Large intestine (tissue), 3 donors: ENCODE measurements around the gene TSPAN19. TPM values are rescaled to one million over a fixed set of nuclear protein-coding genes. Genes with fewer than 3 reads are reported as not detected.
A peak's percentile ranks its signal among the peaks of the same experiment; 100 is the strongest.

ENCODE experiments used
- DNase-seq, 2 donors: peaks; one replicate each; pipeline versions ENCODE4 v3.0.0 to v3.0.0-alpha.2; 2013
- H3K27ac ChIP-seq: one replicate; pipeline ENCODE4 v1.5.1; 2013; ENCODE audit warnings: low read length
- H3K27me3 ChIP-seq: 2 replicates; pipeline ENCODE4 v1.6.1; 2013; ENCODE audit warnings: low read length; ENCODE audit not compliant: control insufficient read depth, insufficient read depth
- H3K36me3 ChIP-seq: 2 replicates; pipeline ENCODE4 v1.6.1; 2013; ENCODE audit warnings: low read length; ENCODE audit not compliant: control insufficient read depth, insufficient read depth
- H3K4me1 ChIP-seq: one replicate; pipeline ENCODE4 v1.6.1; 2013; ENCODE audit warnings: low read length; ENCODE audit not compliant: control insufficient read depth, insufficient read depth
- H3K4me3 ChIP-seq: one replicate; pipeline ENCODE4 v1.5.1; 2013; ENCODE audit warnings: low read length
- H3K9me3 ChIP-seq: one replicate; pipeline ENCODE4 v1.6.1; 2013; ENCODE audit warnings: mild to moderate bottlenecking, low read depth, low read length, moderate library complexity; ENCODE audit not compliant: control insufficient read depth
- WGBS: methylation state at CpG from one replicate; pipeline ENCODE4 v1.1.5; 2013; ENCODE audit warnings: low lambda C conversion rate; ENCODE audit not compliant: insufficient coverage; 5-methylcytosine and 5-hydroxymethylcytosine counted together
- polyA plus RNA-seq: library from polyadenylated mRNA; unstranded; fragments of 120-200 nt; gene quantifications from one replicate; pipeline ENCODE4 v1.2.1, GENCODE V29; 2013

Gene TSPAN19
- polyA plus RNA-seq, 1 donor: 0.09 TPM

GRCh38 chr12:85004204-85004603 lies 31.9 kb downstream of the TSPAN19 start:
- no peaks in the 10 kb centered on the region for H3K36me3 ChIP-seq
- H3K4me3 ChIP-seq: no peak overlapping the region
- no peaks in the 10 kb centered on the region for H3K9me3 ChIP-seq
- no peaks in the 10 kb centered on the region for H3K4me1 ChIP-seq
- DNase-seq: no peak
- no peak overlapping the region for H3K27ac ChIP-seq
- H3K27me3 ChIP-seq: no peaks in the 10 kb centered on the region

DNA sequence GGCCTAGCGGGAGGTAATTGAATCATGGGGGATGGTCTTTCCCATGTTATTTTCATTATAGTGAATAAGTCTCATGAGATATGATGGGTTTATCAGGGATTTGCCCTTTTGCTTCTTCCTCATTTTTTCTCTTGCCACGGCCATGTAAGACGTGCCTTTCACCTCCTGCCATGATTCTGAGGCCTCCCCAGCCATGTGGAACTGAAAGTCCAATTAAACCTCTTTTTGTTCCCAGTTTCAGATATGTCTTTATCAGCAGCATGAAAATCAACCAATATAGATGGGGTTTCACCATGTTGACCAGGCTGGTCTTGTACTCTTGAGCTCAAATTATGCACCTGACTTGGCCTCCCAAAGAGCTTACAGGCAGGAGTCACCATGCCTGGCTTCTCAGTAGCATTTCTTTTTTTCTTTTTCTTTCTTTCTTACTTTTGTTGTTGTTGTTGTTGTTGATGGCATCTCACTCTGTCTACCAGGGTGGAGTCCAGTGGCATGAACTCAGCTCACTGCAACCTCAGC lies 33.2 kb downstream of the TSPAN19 start:
- no peak for DNase-seq
- no peak overlapping the region for H3K4me3 ChIP-seq
- WGBS: no CpG with 5 or more reads among the region's 3 CpGs
- H3K27me3 ChIP-seq: no peaks in the 10 kb centered on the region
- no peaks in the 10 kb centered on the region for H3K36me3 ChIP-seq
- H3K4me1 ChIP-seq: no peaks in the 10 kb centered on the region
- no peaks in the 10 kb centered on the region for H3K9me3 ChIP-seq
- H3K27ac ChIP-seq: no peak overlapping the region

DNA sequence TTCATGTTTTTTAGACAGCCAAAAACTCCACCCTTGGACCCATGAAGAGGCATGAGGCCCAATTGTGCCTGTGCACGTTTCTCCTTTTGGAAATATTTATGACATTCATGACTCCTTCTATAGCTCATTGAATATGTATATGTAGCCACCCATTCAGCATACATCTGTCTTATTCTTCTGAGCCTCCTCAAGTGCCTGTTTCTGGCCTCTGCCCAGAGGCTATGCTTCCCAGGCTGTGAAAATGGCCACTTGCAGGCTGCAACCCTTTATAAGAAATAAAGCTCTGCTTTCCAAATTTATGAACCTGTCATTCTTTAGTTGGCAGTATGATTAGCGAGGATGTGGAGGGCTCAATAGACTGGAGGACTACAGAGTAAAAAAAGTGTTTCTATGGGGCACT lies 35.3 kb downstream of the TSPAN19 start:
- Histone ChIP-seq H3K36me3 (no peaks in the 10 kb centered on the region), H3K4me1 (no peaks in the 10 kb centered on the region)
- WGBS: no CpG with 5 or more reads among the region's 2 CpGs

GRCh38 chr12:84998341-84998740 lies 37.7 kb downstream of the TSPAN19 start:
- Histone ChIP-seq H3K36me3 (no peaks in the 10 kb centered on the region), H3K27me3 (no peaks in the 10 kb centered on the region), H3K27ac (no peak overlapping the region), H3K4me3 (no peak overlapping the region), H3K9me3 (no peaks in the 10 kb centered on the region), H3K4me1 (no peaks in the 10 kb centered on the region)
- no peak for DNase-seq

More for the DNA sequence above, 35.3 kb downstream of the TSPAN19 start:
- no peak overlapping the region for H3K4me3 ChIP-seq
- H3K27ac ChIP-seq: no peak overlapping the region
- H3K27me3 ChIP-seq: no peaks in the 10 kb centered on the region
- H3K9me3 ChIP-seq: no peaks in the 10 kb centered on the region
- DNase-seq: no peak

- no CpG with 5 or more reads among the region's 1 CpG for whole genome bisulfite sequencing
- H3K4me1 ChIP-seq: no peaks in the 10 kb centered on the region
- H3K27me3 ChIP-seq: no peaks in the 10 kb centered on the region
- no peaks in the 10 kb centered on the region for H3K36me3 ChIP-seq
- no peak overlapping the region for H3K27ac ChIP-seq
- peak in 1 of 2 donors; percentile 21 for DNase-seq
- H3K4me3 ChIP-seq: no peak overlapping the region
- H3K9me3 ChIP-seq: no peaks in the 10 kb centered on the region
Measured at GRCh38 chr12:84996759-84997158, 39.3 kb downstream of the TSPAN19 start.

DNA sequence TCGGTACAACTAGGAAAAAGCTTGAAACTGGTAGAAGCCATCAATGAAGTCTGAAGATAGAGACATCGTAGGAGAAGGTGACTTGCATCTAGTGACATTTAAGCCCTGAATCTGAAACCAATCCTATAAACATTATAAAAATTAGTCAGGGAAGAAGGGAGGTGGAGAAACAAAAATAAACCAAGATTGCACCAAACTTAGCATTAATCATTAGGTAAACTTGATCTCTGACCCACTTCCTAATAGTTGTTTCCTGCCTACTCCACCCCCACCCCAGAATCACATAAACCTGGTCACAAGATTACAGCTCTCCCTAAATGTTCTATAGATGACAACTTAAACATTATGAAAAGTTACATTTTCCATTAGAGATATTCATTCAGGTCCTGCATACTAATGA lies 40.4 kb downstream of the TSPAN19 start:
- Histone ChIP-seq H3K9me3 (no peaks in the 10 kb centered on the region), H3K27ac (no peak overlapping the region), H3K27me3 (no peaks in the 10 kb centered on the region), H3K36me3 (no peaks in the 10 kb centered on the region), H3K4me3 (no peak overlapping the region), H3K4me1 (no peaks in the 10 kb centered on the region)
- no peak for DNase-seq
- WGBS: no CpG with 5 or more reads among the region's 2 CpGs

DNA sequence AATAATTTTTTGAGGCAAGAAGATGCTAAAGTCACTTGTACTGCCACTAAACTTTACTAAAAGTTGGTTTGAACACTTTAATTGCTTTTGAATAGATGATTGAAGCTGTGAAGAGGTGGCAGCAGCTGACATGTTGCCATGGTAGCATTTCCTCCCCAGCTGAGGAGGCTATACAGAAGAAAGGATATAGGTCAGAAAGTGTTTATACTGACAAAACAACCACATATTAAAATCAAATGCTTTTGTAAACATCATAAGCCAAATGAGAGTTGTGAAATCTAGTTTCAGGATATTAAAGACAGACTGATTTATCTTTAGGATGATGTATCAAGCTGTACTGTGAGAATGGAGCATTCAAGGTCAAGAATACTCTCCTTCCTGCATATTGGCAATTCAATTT lies 41.7 kb downstream of the TSPAN19 start:
- H3K4me1 ChIP-seq: no peaks in the 10 kb centered on the region
- no peaks in the 10 kb centered on the region for H3K9me3 ChIP-seq
- no peaks in the 10 kb centered on the region for H3K36me3 ChIP-seq
- no peak overlapping the region for H3K4me3 ChIP-seq
- H3K27me3 ChIP-seq: no peaks in the 10 kb centered on the region
- DNase-seq: no peak
- H3K27ac ChIP-seq: no peak overlapping the region

DNA sequence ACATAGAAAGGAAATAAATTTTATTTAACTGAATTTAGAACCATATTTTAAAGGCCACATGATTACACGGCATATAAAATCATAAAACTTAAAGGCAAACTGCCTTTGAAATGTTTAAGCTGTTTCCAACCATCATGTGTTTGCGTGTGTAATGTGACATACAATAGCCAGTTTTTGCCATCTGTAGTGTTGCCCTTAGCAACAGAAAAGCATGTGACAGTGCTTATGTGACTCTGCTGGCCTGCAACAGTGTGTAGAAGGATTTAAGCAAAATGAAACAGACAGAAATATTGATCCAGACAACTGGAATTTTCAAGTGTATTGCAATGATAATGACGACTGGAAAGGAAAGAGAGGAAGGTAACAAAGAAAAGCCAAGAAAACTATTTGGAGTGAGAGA lies 49.5 kb downstream of the TSPAN19 start:
- Histone ChIP-seq H3K4me3 (no peak overlapping the region), H3K27ac (no peak overlapping the region), H3K9me3 (no peaks in the 10 kb centered on the region), H3K27me3 (no peaks in the 10 kb centered on the region), H3K36me3 (no peaks in the 10 kb centered on the region), H3K4me1 (no peaks in the 10 kb centered on the region)
- WGBS: 54% methylated on average over 2 of the region's 3 CpGs
- DNase-seq: no peak

GRCh38 chr12:84986117-84986516 lies 50.0 kb downstream of the TSPAN19 start:
- DNase-seq: no peak
- Histone ChIP-seq H3K4me3 (no peak overlapping the region), H3K27me3 (no peaks in the 10 kb centered on the region), H3K27ac (no peak overlapping the region), H3K36me3 (no peaks in the 10 kb centered on the region), H3K4me1 (no peaks in the 10 kb centered on the region), H3K9me3 (no peaks in the 10 kb centered on the region)
- WGBS: 82% methylated on average over 1 of the region's 2 CpGs

GRCh38 chr12:84983289-84983688 lies 52.8 kb downstream of the TSPAN19 start:
- no peak overlapping the region for H3K27ac ChIP-seq
- no peaks in the 10 kb centered on the region for H3K27me3 ChIP-seq
- no CpG with 5 or more reads among the region's 3 CpGs for WGBS
- no peak overlapping the region for H3K4me3 ChIP-seq
- no peaks in the 10 kb centered on the region for H3K9me3 ChIP-seq
- no peak for DNase-seq
- no peaks in the 10 kb centered on the region for H3K4me1 ChIP-seq
- H3K36me3 ChIP-seq: no peaks in the 10 kb centered on the region

- Histone ChIP-seq H3K36me3 (no peaks in the 10 kb centered on the region), H3K9me3 (no peaks in the 10 kb centered on the region), H3K4me1 (no peaks in the 10 kb centered on the region), H3K4me3 (no peak overlapping the region), H3K27me3 (no peaks in the 10 kb centered on the region), H3K27ac (no peak overlapping the region)
- no CpG with 5 or more reads among the region's 1 CpG for WGBS
- no peak for DNase-seq
Measured at GRCh38 chr12:84982888-84983287, 53.2 kb downstream of the TSPAN19 start.
